AG04449 (cell line): Measurements from ENCODE around the gene CALHM6.

Experiments
- CTCF ChIA-PET: fragments of 350-600 bp; formaldehyde crosslinking; extraction: SDS; loops from one replicate; lab custom pipeline; 2021; ENCODE audit warnings: antibody characterized with exemption; lab: Yijun Ruan, JAX
- POLR2A ChIA-PET: fragments of 400-600, 350-600 bp; formaldehyde crosslinking; extraction: SDS; loops from one replicate; lab custom pipeline; 2020; ENCODE audit warnings: antibody characterized with exemption, inconsistent platforms; lab: Yijun Ruan, JAX
- DNase-seq: peaks from one replicate; pipeline ENCODE4 v3.0.0-alpha.2; 2010; ENCODE audit warnings: low read depth, low spot score
- H3K4me3 ChIP-seq: 2 replicates; pipeline ENCODE4 v1.5.1; 2011; ENCODE audit warnings: low read depth, mild to moderate bottlenecking, control low read depth, low read length
- CTCF ChIP-seq: IDR thresholded peaks from one replicate; pipeline ENCODE4 v1.5.1; 2011; ENCODE audit warnings: mild to moderate bottlenecking, moderate library complexity, low read length, control low read depth, inconsistent platforms; ENCODE audit not compliant: insufficient read depth; ENCODE audit errors: missing control alignments

Gene CALHM6

DNA sequence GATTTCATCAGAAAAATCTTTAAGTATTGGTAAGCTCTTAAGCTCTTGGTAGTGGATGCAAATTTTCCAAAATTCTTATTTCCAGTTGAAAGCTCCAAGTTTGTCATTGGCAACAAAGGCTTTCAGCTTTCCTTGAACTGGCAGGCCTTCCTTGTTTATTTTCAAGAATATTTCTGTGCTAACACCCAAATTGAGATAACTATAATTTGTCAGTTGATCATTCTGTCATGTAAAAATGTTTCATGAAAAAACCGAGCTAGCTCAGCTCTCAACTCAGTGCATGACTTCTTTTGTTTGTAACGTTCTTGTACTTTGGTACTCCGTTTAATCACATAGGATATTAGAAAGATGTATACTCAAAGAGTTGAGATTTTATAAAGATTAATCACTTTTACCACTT is 38.9 kb upstream of the CALHM6 start:
- H3K4me3 ChIP-seq = no peak overlapping the region
- ChIA-PET POLR2A (no interaction called here), CTCF (interaction anchor here (1.2 to 6.3 kb wide), 5 partner anchors 26 to 205 kb away, joined by 3 to 26 read pairs (median 7); no protein-coding TSS in a partner anchor)
- DNase-seq = no peak
- no peak for TF ChIP-seq CTCF

- no peak for DNase-seq
- CTCF ChIA-PET = interaction anchor here (1.4 to 6.3 kb wide), 4 partner anchors 10 to 156 kb away, joined by 3 to 26 read pairs (median 11); no protein-coding TSS in a partner anchor
Measured at GRCh38 chr6:116424001-116424400, 37.2 kb upstream of the CALHM6 start.

DNA sequence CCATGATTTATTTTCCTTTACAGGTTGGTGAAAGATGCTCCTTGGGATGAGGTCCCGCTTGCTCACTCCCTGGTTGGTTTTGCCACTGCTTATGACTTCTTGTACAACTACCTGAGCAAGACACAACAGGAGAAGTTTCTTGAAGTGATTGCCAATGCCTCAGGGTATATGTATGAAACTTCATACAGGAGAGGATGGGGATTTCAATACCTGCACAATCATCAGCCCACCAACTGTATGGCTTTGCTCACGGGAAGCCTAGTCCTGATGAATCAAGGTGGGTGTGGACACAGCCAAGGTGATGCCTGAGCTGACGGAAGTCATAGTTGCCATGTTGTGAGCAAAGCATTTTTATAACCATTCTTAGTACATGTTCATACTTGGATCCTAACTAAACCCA is 34.6 kb upstream of the CALHM6 start:
- TF ChIP-seq CTCF = no peak
- DNase-seq = no peak
- no peak overlapping the region for H3K4me3 ChIP-seq
- POLR2A ChIA-PET = no interaction called here
- CTCF ChIA-PET = interaction anchor here (0.7 to 1.9 kb wide), 8 partner anchors 13 to 164 kb away, joined by 3 to 8 read pairs (median 4); no protein-coding TSS in a partner anchor

More at GRCh38 chr6:116424001-116424400, 37.2 kb upstream of the CALHM6 start:
- no peak for TF ChIP-seq CTCF
- POLR2A ChIA-PET = no interaction called here
- H3K4me3 ChIP-seq = no peak overlapping the region

DNA sequence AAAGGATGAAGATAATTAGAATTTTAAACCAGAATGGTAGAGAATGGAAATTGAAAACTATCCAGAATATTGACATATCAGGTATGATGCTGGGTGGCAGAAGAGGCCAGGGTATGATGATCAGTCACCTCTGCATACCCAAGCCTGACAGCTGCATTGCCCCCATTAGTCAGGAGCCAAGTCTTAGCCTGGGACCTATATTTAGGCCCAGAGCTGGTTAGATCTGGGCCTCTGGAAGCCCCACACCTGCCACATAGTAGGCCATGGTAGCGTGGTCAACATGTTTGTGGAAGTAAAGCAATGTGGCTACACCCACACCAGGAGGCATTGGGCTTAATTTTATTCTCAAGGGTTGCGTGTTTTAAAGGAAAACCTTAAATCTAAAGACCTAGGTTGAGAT is 32.1 kb upstream of the CALHM6 start:
- no peak for DNase-seq
- no peak for TF ChIP-seq CTCF
- no peak overlapping the region for H3K4me3 ChIP-seq
- CTCF ChIA-PET = no interaction called here
- POLR2A ChIA-PET = no interaction called here

- POLR2A ChIA-PET = no interaction called here
- no peak for DNase-seq
- H3K4me3 ChIP-seq = no peak overlapping the region
- CTCF ChIA-PET = interaction anchor here (1.1 to 3.4 kb wide), 4 partner anchors 101 to 152 kb away, joined by 3 to 15 read pairs (median 4); no protein-coding TSS in a partner anchor
- TF ChIP-seq CTCF = no peak
Measured at GRCh38 chr6:116430860-116431259, 30.3 kb upstream of the CALHM6 start.

- ChIA-PET POLR2A (no interaction called here), CTCF (interaction anchor here (0.9 to 3.4 kb wide), 8 partner anchors 10 to 153 kb away, joined by 3 to 15 read pairs (median 4); no protein-coding TSS in a partner anchor)
- TF ChIP-seq CTCF = no peak
- no peak overlapping the region for H3K4me3 ChIP-seq
- DNase-seq = no peak
Measured at GRCh38 chr6:116431964-116432595, 29.1 kb upstream of the CALHM6 start.
